Measurements from ENCODE around the gene ICE1.

- no peak for TF ChIP-seq CTCF (optimal IDR thresholded peaks at IDR 0.05 in 1 of 3, IDR thresholded peaks at IDR 0.05 in 1 of 3, conservative IDR thresholded peaks at IDR 0.05 in 1 of 3; ENCODE audit: extremely low read depth in 1 of 3, insufficient read depth in 2 of 3, low read length in 3 of 3)
- no peak for TF ChIP-seq EZH2 (IDR thresholded peaks at IDR 0.05; ENCODE audit: low read length)
Observed at GRCh38 chr5:5466227-5466626, 43.8 kb downstream of the ICE1 start.
